Progenitor cell of endocrine pancreas (in vitro differentiated cells): ENCODE data around the gene PISD. TPM values are rescaled to one million over a fixed set of nuclear protein-coding genes. Genes with fewer than 3 reads are reported as not detected.
A peak's percentile ranks its signal among the peaks of the same experiment; 100 is the strongest.

Experiments
- DNase-seq: peaks from one replicate; pipeline ENCODE4 v3.0.0; 2021; ENCODE audit warnings: low spot score; ENCODE audit not compliant: unreplicated experiment
- H3K27ac Mint-ChIP-seq: 2 replicates; pipeline ENCODE4 v1.8.0; 2021; ENCODE audit warnings: mild to moderate bottlenecking, moderate library complexity, mixed read lengths
- H3K27me3 Mint-ChIP-seq: 2 replicates; pipeline ENCODE4 v1.8.0; 2021; ENCODE audit warnings: mixed read lengths
- H3K36me3 Mint-ChIP-seq: 2 replicates; pipeline ENCODE4 v1.8.0; 2022; ENCODE audit warnings: mixed read lengths; ENCODE audit not compliant: insufficient read depth
- H3K4me1 Mint-ChIP-seq: 2 replicates; pipeline ENCODE4 v1.8.0; 2021; ENCODE audit warnings: low read depth, mixed read lengths
- H3K4me3 Mint-ChIP-seq: 2 replicates; pipeline ENCODE4 v1.8.0; 2021; ENCODE audit warnings: low read depth, mild to moderate bottlenecking, moderate library complexity, mixed read lengths
- H3K9me3 Mint-ChIP-seq: 2 replicates; pipeline ENCODE4 v1.8.0; 2021; ENCODE audit warnings: low read depth, mixed read lengths
- total RNA-seq: library from RNA; stranded (reverse); gene quantifications from 2 replicates; pipeline ENCODE4 v1.2.1, GENCODE V29; 2021
- TF ChIP-seq, protein P1 (sequence below): fragments of 200-600 bp; sonication (generic); IDR thresholded peaks from one replicate; pipeline ENCODE4 v1.5.0; 2021; ENCODE audit warnings: antibody characterized with exemption, mild to moderate bottlenecking; ENCODE audit not compliant: unreplicated experiment

Gene PISD
- total RNA-seq, 1 donor from 2014 or later = 46.6 TPM

DNA sequence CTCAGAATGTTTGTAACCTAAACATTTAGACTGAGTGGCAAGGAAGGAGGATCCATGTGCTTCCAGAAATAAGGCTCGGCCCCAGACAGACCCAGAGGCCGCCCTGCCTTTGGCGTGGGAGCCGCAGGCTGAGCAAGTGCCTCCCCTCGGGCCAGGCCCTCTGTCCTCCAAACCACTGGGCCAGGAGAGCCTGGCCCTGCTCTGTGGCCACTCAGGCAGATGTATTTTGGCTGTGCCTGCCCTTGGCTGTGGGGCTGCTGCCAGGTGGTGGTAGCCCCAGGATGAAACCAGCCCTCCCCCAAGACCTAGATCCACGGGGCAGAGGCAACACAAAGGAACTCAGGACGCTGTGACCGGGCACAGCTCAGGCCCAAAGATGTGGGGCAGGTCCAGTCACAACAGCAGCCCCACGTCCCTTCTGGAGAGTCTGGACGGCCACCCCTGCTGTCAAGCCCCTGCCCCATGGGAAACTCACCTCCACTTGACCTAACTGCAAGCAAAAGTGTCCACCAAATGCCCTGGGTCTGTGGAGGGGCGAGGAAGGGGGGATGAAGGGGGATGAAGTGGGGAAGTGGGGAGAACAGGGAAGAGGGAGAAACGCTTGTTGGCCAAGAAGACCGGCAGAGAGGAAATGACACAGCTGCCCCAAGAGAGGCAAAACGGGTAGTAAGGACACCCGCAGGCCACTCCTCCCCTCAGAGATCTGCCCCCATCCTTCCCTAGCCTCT lies 24.0 kb downstream of the PISD start:
- peaks cover 3% of the 10 kb centered on the region for H3K4me1 Mint-ChIP-seq
- TF ChIP-seq, protein P1, sequence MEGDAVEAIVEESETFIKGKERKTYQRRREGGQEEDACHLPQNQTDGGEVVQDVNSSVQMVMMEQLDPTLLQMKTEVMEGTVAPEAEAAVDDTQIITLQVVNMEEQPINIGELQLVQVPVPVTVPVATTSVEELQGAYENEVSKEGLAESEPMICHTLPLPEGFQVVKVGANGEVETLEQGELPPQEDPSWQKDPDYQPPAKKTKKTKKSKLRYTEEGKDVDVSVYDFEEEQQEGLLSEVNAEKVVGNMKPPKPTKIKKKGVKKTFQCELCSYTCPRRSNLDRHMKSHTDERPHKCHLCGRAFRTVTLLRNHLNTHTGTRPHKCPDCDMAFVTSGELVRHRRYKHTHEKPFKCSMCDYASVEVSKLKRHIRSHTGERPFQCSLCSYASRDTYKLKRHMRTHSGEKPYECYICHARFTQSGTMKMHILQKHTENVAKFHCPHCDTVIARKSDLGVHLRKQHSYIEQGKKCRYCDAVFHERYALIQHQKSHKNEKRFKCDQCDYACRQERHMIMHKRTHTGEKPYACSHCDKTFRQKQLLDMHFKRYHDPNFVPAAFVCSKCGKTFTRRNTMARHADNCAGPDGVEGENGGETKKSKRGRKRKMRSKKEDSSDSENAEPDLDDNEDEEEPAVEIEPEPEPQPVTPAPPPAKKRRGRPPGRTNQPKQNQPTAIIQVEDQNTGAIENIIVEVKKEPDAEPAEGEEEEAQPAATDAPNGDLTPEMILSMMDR = no peak
- no peaks in the 10 kb centered on the region for H3K9me3 Mint-ChIP-seq
- H3K27ac Mint-ChIP-seq = no peak overlapping the region
- DNase-seq = no peak
- H3K4me3 Mint-ChIP-seq = no peak overlapping the region
- H3K27me3 Mint-ChIP-seq = no peaks in the 10 kb centered on the region
- peaks cover 8% of the 10 kb centered on the region for H3K36me3 Mint-ChIP-seq

DNA sequence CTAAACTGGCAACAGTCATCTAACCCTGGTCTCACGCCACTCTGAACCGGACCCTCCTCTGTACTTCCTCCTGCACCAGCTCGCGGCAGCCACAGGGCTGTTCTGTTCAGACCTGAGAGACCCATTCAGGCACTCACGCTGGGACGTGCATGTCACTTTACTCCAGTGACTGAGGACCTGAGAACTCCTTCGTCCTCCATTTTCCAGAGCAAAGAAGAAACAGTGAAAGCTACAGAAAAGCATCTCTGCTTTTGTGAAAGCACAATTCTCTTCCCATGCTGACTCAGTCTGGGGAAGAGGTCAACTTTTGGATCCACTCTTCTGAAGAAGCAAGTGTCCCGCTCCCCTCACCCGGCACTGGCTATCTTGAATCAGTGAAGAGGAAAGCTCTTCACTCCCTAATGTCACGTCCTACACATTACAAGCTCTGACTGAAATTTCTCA lies 24.5 kb downstream of the PISD start:
- no peaks in the 10 kb centered on the region for H3K27me3 Mint-ChIP-seq
- no peaks in the 10 kb centered on the region for H3K9me3 Mint-ChIP-seq
- peaks cover 7% of the 10 kb centered on the region for H3K36me3 Mint-ChIP-seq
- H3K4me3 Mint-ChIP-seq = no peak overlapping the region
- TF ChIP-seq, protein P1 = no peak
- no peak for DNase-seq
- H3K27ac Mint-ChIP-seq = peak overlapping the region; percentile 92
- H3K4me1 Mint-ChIP-seq = peaks cover 3% of the 10 kb centered on the region

DNA sequence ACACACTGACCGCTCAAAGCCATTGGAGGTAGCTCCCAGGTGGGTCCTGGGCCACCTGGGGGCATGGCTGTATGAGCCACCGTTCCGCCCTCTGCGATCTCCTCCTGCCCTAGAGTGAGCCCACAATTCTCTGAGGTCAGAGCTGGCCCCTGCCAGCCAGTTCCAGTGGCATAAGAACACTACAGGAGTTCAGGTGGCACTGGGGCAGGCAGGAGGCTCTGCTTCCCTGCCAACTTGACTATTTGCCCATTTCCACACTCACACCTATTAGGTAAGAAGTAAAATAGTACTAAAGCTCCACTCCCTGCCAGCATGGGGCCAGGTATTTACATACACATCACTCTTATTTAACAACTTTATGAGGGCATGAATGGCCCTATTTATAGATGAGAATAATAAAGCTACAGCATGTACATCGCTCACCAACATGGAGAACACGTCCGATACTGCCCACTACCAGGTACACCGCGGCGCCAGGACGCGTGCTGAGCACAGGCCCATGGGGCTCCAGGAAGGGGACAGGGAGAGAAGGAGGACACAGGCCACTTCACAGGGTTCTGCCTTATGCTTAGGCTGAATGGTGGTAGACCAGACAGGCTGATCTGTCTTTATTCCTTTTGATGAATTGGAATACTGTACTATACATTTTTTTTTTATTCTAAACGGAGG lies 26.2 kb downstream of the PISD start:
- Mint-ChIP-seq H3K4me1 (peaks cover 8% of the 10 kb centered on the region), H3K4me3 (no peak overlapping the region), H3K9me3 (no peaks in the 10 kb centered on the region), H3K36me3 (peaks cover 3% of the 10 kb centered on the region), H3K27me3 (no peaks in the 10 kb centered on the region), H3K27ac (no peak overlapping the region)
- TF ChIP-seq, protein P1 = no peak
- no peak for DNase-seq

DNA sequence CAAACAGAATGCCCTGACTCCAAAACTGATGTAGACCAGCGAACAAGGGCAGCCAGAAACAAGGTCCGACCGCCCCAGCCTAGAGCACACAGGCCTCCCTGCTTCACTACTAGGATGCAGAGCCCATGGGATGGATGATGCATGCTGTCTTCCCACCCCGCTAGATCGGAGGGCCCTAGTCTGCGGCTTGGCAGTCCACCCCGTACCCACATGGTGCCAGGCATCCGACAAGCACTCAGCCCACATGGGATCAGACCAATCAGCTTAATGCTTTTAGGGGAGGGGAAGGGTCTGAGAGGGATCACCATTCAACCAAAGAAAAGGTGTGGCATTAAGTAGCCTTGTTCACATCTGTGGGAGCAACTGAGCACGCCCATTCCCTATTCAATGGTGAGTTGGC lies 30.6 kb downstream of the PISD start:
- no peak for DNase-seq
- Mint-ChIP-seq H3K9me3 (no peaks in the 10 kb centered on the region), H3K4me1 (peaks cover 16% of the 10 kb centered on the region), H3K4me3 (peak overlapping the region; percentile 87), H3K36me3 (peaks cover 1% of the 10 kb centered on the region), H3K27me3 (no peaks in the 10 kb centered on the region), H3K27ac (peak overlapping the region; percentile 75)
- TF ChIP-seq, protein P1 = no peak

DNA sequence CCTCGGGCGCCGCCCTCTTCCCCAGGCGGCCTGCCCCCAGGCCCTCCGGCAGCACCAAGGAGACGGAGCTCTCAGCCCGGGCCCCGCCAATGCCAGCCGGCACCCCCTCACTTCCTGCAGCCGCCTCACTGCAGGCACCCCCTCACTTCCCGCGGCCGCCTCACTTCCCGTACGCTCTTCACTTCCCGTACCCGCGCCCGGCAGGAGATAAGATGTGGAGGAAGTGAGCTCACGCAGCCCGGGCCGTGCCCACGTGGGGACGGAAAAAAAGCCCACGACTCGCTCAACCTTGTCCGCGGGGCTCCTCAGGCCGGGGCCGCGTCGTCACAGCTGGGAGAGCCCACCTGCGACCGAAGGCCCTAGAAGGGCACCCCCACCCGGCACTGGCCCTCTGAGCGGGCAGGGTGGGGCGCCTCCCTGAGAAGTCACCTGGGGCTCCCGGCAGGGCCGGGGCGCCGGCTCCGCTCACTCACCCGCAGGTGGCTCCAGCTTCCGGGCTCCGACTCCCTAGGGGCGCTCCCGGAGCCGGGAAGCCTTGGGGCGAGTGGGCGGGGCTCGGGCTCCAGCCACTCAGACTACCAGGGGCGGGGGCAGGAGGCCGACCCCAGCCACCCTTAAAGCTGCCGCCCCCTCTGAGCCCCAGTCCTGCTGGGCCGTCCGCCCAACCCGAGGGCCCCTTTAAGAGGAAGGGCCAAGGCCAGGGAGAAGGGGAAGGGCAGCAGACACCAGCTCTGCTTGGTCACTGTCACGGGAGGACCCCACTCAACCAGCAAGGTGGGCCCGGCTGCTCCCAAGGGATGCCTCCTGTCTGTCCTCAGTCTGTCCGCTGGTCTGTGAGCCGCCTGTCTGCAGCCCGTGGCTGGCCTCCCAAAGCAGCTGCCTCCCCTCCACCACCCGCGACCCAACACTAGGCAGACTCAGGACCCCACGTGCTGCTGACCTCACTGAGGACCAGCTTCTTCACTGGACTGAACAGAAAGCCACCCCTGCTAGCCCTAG lies 31.4 kb downstream of the PISD start:
- DNase-seq = peak; percentile 83
- Mint-ChIP-seq H3K4me1 (peaks cover 24% of the 10 kb centered on the region), H3K27me3 (no peaks in the 10 kb centered on the region), H3K27ac (peak overlapping the region; percentile 90), H3K4me3 (peak overlapping the region; percentile 87), H3K36me3 (peaks cover 1% of the 10 kb centered on the region), H3K9me3 (no peaks in the 10 kb centered on the region)
- TF ChIP-seq, protein P1 = peak; percentile 5
